Effector CD4-positive, alpha-beta T cell (primary cell): Measurements from ENCODE around the gene ARHGAP10.

Experiments used
- DNase-seq: peaks from one replicate; pipeline ENCODE4 v3.0.0-alpha.2; 2020

ARHGAP10 gene

GRCh38 chr4:148004228-148004857, 272.5 kb downstream of the ARHGAP10 start:
- DNase-seq = no peak

- DNase-seq = no peak
These were observed 274.1 kb downstream of the ARHGAP10 start for GRCh38 chr4:148006001-148006400.

- no peak for DNase-seq
These were observed 275.4 kb downstream of the ARHGAP10 start for GRCh38 chr4:148007314-148007760.

GRCh38 chr4:148007792-148008191, 275.9 kb downstream of the ARHGAP10 start:
- no peak for DNase-seq

- no peak for DNase-seq
These were observed 283.2 kb downstream of the ARHGAP10 start for GRCh38 chr4:148015058-148015457.

GRCh38 chr4:148015468-148015867, 283.6 kb downstream of the ARHGAP10 start:
- DNase-seq = no peak

- no peak for DNase-seq
These were observed 284.3 kb downstream of the ARHGAP10 start for GRCh38 chr4:148016063-148016637.

GRCh38 chr4:148017801-148018200, 285.9 kb downstream of the ARHGAP10 start:
- DNase-seq = no peak

- no peak for DNase-seq
These were observed 289.8 kb downstream of the ARHGAP10 start for GRCh38 chr4:148021686-148022085.

- DNase-seq = no peak
These were observed 291.1 kb downstream of the ARHGAP10 start for GRCh38 chr4:148022975-148023374.

- DNase-seq = no peak
These were observed 291.8 kb downstream of the ARHGAP10 start for GRCh38 chr4:148023512-148024181.

- no peak for DNase-seq
These were observed 294.1 kb downstream of the ARHGAP10 start for GRCh38 chr4:148025981-148026380.

GRCh38 chr4:148027201-148027600, 295.3 kb downstream of the ARHGAP10 start:
- DNase-seq = no peak

- no peak for DNase-seq
These were observed 297.9 kb downstream of the ARHGAP10 start for GRCh38 chr4:148029781-148030180.

GRCh38 chr4:148030193-148030873, 298.4 kb downstream of the ARHGAP10 start:
- DNase-seq = no peak

- no peak for DNase-seq
These were observed 302.9 kb downstream of the ARHGAP10 start for GRCh38 chr4:148034813-148035212.

GRCh38 chr4:148041606-148042329, 309.9 kb downstream of the ARHGAP10 start:
- no peak for DNase-seq

GRCh38 chr4:148044089-148044911, 312.4 kb downstream of the ARHGAP10 start:
- no peak for DNase-seq

- no peak for DNase-seq
These were observed 313.0 kb downstream of the ARHGAP10 start for GRCh38 chr4:148044912-148045352.

- DNase-seq = no peak
These were observed 316.7 kb downstream of the ARHGAP10 start for GRCh38 chr4:148048598-148048997.

- no peak for DNase-seq
These were observed 319.5 kb downstream of the ARHGAP10 start for GRCh38 chr4:148051403-148051802.

- no peak for DNase-seq
These were observed 320.6 kb downstream of the ARHGAP10 start for GRCh38 chr4:148052448-148052847.
